Renal pelvis (tissue), 4 donors: ENCODE results near the gene LRRC8B. TPM values are rescaled to one million over a fixed set of nuclear protein-coding genes. Genes with fewer than 3 reads are reported as not detected.

ENCODE experiments used
- DNase-seq: peaks from one replicate; pipeline ENCODE4 v3.0.0-alpha.2; 2013
- polyA plus RNA-seq, 3 donors: library from polyadenylated mRNA; unstranded; fragments of 120-200 nt; gene quantifications; one replicate each; pipeline ENCODE4 v1.2.1, GENCODE V29; 2013; ENCODE audit not compliant: insufficient read length in 3 of 3

The LRRC8B gene
- polyA plus RNA-seq, 3 donors, result 6.9 to 10.7 (median 8.9) TPM

GRCh38 chr1:89546082-89546889 is 21.7 kb downstream of the LRRC8B start:
- no peak for DNase-seq

DNA sequence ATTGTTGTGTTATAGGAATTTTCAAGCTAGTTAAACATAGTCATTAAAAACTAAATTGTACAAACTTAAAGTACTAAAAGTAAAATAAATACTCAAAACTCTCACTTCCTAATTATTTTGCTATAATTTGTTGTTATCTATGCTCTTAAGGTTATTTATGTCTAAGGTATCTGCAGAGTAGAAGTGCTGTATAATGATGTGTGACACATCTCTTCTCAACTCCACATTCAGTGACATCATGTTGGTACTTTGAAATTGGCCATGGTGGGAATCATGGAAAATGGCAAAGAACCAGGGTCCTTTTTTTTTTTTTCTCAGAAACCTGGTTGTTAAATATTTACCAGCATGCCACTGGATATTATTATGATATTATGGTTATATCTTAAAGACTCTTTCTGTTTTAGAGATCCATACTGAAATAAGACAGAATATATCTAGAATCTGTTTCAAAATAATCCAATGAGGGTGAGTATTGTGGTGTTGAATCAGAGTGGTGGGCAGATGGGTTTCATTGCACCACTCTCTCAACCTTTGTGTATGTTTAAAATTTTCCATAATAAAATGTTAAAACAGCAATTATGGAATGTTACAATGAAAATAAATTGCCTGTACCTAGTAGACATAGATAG is 22.4 kb downstream of the LRRC8B start:
- no peak for DNase-seq

DNA sequence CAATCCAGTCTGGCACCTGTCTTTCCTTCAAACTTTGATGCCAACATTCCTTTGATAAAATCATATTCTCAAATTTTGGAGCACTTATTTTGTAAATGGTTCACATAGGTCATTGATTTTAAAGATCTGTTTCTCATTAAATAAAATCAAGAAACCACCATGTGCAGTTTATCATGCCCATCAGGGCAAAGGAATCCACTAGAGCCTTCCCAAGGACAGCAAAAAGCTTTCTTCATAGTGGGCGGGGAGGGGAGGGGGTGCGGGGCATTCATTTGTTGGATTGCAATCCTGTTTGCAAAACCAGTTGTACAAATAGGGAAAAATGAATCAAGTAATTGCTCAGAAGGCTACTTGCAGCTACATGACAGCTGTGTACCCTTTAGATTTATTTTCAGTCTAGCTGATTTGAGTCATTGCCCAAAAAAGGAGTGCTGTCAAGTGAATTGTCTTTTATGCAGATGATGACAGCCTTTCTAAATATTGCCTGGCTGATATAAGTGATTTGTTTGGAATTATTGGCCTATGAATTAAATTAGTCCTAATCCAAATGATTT is 23.0 kb downstream of the LRRC8B start:
- no peak for DNase-seq

GRCh38 chr1:89548122-89548857 is 23.7 kb downstream of the LRRC8B start:
- no peak for DNase-seq

- DNase-seq, result no peak
Measured at GRCh38 chr1:89550995-89551394, 26.4 kb downstream of the LRRC8B start.

- no peak for DNase-seq
Measured at GRCh38 chr1:89552471-89553081, 27.9 kb downstream of the LRRC8B start.

DNA sequence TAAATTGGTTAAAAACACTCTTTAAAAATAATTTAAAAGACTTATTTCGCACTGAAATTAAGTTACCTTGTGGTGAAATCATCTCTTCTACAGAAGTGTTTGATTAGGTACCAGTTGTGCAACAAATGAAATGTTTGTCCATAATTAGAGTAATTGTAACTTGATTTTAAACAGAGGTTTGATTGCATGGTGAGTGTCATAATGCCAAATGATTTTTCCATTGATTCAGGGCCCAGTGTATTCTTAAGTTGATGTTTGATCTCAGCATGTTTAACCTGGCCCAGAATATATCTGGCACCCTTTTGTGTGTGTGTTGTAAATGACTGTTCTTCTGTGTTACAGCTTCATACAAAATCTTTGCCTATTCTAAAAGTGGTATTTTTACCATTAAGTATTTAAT is 28.5 kb downstream of the LRRC8B start:
- DNase-seq, result no peak

- no peak for DNase-seq
Measured at GRCh38 chr1:89555550-89555949, 30.9 kb downstream of the LRRC8B start.

GRCh38 chr1:89556726-89557444 is 32.3 kb downstream of the LRRC8B start:
- DNase-seq, result no peak

DNA sequence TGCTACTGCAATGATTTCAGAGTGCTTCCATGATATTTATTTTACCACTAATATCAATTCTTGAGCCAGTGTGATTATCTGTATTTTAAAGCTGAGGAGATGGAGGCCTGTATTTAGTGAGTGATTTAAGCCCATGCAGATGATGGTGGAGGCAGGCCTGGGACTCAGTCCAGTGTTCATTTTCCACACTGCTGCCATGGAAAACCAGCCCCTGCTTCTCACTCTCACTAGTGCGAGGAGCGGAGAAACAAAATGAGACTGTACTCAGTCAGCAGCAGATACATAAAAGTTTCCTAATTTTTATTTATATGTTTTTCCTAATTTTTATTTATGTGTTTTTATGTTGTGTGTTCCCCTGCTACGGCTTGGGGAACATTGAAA is 32.8 kb downstream of the LRRC8B start:
- no peak for DNase-seq

GRCh38 chr1:89557956-89558355 is 33.3 kb downstream of the LRRC8B start:
- DNase-seq, result no peak

DNA sequence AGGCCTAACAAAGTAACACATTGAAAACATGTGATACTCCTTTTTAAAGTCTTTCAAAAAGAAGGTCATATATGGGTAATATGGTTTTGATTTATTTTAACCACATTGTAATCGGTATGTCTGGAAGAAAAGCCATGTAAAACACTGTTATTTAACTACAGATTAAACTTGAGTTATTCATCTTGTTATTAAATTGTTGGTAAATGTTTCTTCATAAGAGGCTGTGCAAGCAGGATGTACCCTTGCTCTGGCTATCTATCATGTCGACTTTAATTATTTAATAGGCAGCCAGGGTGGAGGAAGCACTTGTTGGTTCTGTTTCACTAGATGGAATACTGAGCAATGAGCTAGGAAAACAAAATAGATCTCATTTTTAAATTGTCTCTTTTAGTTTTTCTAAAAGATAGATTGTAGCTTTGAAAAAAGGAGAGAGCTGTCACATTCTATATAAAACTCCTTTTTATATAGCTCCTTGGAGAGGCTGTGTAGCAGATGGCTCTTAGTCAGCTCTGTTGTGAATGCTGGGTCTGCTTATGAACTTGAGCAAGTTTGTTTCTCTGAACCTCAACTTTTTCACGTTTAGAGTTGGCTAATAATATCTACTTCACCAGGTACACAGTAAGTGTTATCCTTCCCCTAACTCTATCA is 39.5 kb downstream of the LRRC8B start:
- no peak for DNase-seq

DNA sequence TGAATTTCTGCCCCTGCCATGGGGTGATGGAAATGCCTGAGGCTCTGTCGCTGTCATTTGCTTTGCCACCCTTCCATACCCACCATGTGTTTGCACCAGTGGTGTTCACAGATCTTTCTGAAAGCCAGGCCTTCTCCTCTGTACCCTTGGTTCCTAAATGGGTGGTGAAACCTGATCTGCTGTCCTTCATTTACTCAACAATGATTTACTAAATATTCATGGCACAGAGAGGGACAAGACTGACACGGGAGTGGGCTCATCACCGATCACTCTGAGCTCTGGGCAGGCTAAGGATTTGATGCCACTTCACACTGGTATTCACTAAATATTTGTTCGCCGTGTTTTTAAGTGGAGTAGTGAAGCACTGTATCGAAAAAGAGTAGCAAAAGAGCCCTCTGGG is 40.9 kb downstream of the LRRC8B start:
- no peak for DNase-seq

DNA sequence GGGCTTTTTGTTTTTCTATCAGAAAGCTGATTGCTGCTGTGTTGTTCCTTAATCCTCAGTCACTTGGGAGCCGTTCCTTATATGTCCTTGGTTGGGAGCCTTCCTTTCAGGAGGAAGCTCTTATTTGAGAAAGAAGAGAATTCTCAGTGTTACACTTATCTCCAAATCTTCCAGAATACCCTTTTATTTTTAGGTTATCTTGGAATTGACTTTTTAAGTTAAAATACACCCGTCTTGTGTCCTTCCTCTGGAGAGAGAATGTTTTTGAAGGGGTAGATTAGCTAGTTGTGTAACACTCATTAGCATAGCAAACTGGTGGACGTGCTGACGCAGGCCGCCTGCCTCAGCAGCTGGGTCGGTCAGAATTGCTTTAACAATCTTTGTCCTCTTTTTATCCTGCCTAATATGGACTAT is 42.1 kb downstream of the LRRC8B start:
- no peak for DNase-seq

DNA sequence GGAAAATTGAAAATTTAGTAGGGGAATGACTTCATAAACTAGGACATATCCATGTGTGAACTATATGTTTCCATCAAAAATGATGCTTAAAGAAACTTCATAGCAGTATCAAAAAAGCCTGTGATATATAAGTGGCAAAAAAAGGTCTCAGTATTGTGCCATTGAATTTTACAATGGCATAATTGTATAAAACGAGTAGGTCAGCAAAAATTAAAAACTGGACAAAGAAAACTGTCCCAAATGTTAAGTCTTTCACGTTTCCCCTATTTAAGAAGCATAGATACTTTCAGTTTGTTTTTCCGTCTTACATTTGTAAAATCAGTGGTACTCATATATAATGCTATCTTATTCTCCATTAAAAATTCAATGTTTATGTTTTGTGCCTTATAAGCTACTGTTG is 43.2 kb downstream of the LRRC8B start:
- no peak for DNase-seq

- no peak for DNase-seq
Measured at GRCh38 chr1:89573410-89573809, 48.8 kb downstream of the LRRC8B start.

DNA sequence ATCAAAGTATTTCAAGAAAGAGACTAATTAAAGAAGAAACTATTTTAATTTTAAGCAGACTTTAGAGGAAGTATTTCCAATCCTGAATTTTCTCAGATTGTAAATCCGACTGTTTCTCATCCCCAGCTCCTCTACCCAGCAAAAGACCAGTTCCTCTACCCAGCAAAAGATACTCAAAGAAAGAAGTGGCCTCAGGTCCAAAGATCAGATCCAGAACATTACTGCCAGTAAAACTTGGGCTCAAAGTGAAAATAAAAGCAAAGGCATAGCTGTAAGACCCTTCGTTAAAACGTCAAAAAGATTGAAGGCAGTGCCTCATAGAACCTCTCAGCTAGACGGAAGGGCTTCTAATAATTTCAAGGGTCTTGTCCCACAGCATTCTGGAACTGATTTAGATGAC is 50.0 kb downstream of the LRRC8B start:
- DNase-seq, result no peak

GRCh38 chr1:89575207-89575606 is 50.6 kb downstream of the LRRC8B start:
- DNase-seq, result no peak

DNA sequence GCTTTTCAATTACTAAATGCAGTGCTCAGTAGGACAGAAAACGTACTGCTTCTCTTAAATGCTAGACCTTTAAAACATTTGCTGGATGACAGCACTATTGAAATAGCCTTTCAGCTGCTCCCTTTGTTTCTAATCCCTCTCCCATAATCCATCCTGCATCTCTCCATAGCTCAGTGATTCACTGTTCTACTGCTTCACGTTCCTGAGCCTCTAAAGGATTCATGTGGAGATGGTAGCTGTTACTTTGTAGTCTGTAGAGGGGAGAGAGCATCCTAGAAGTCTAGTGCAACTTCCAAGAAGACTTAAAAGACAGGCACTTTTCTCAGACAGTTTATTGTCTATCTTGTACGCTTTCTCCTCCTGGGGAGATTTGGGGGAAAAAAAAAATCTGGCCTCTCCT is 51.4 kb downstream of the LRRC8B start:
- DNase-seq, result no peak

- DNase-seq, result no peak
Measured at GRCh38 chr1:89578151-89578550, 53.5 kb downstream of the LRRC8B start.
